OCI-M2 (cell line): ENCODE results near the gene RHOG.
"Not testable (repeated sequence)": the region's sequence is repeated elsewhere in the genome, so short reads cannot be mapped to it uniquely, and the experiment has no call there.

Experiments used
- DNase-seq: peaks from one replicate; lab custom pipeline; 2025; ENCODE audit not compliant: unreplicated experiment; lab: John Stamatoyannopoulos, UW

The RHOG gene

DNA sequence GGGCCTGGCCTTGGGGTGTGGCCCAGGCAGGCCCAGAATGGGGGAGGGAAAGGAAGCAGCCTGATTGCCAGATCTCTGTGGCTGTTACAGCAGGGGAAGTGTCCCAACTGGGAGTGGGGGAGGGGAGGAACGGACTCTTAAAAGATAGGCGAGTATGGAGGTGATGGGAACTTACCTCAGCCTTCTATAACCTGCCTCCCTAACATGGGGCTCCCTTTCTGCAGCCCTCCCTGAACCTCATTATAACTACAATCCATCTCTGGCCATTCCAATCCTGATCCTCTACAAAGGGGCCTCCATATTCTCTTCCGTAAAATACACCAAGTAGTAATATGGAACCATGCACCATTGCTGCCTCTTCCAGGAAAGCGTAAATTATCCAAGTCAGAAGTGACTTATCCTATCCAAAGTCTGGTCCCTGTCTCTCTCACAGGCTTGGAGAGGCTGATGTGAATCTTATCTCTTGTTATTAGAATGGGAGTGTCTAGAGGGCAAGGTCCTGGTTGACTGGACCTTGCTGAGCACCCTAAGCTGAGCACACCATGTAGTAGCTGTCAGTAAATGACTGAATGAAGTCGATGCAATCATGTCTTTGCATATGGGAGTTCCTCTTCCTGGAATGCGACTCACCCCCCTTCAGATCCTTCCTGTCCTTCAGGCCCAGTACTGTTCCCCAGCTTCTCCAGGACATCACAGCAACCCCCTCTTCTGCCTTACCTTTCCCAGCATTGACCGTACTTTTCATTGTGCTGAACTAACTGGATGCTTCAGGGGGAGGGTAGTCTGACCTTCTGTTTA is 5.9 kb downstream of the RHOG start:
- no peak for DNase-seq

DNA sequence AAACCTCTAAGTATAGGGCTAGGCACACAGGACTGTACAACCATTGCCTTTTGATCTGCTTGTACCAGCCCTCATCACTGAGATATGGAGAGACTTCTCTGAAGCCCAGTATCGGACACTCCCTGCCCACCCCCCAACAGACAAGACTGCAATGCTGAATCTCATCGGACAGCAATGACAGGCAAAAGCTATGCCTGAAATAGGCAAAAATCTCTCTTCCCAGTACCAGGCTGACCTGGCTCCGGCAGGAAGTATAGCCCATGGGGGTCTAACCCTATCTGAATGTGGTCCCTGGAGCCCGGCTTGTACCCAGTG is 6.5 kb downstream of the RHOG start:
- DNase-seq, result no peak

DNA sequence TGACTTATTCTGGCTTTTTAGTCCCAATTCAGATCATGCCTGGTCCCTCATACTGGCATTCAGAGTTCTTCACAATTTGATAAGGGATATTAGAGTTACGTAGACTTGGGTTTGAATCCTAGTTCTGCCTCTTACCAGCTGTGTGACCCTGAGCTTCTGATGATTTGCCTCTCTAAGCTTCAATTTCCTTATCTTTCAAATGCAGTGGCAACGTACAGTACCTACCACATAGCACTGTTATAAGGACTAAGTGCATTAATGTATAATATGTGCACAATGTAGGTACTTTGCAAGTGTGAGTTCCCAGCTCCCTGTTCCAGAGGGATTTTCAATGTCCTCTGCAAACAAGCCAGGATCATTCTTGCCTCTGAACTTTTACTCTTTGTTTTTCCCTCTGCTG is 7.3 kb downstream of the RHOG start:
- no peak for DNase-seq

DNA sequence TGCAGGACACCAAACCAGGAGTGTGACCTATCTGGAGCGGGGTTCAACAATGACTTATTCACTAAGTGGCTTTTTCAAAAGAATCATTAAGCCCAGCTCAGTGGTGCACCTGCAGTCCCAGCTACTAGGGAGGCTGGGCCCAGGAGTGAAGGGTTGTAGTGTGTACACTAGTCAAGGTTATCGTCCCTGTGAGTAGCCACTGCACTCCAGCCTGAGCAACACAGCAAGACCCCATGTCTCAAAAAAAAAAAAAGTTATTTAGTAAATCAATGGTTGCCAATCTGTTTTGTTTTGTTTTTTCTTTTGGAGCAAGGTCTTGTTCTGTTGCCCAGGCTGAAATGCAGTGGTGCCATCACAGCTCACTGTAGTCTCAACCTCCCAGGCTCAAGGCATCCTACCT is 7.9 kb downstream of the RHOG start:
- no peak for DNase-seq

DNA sequence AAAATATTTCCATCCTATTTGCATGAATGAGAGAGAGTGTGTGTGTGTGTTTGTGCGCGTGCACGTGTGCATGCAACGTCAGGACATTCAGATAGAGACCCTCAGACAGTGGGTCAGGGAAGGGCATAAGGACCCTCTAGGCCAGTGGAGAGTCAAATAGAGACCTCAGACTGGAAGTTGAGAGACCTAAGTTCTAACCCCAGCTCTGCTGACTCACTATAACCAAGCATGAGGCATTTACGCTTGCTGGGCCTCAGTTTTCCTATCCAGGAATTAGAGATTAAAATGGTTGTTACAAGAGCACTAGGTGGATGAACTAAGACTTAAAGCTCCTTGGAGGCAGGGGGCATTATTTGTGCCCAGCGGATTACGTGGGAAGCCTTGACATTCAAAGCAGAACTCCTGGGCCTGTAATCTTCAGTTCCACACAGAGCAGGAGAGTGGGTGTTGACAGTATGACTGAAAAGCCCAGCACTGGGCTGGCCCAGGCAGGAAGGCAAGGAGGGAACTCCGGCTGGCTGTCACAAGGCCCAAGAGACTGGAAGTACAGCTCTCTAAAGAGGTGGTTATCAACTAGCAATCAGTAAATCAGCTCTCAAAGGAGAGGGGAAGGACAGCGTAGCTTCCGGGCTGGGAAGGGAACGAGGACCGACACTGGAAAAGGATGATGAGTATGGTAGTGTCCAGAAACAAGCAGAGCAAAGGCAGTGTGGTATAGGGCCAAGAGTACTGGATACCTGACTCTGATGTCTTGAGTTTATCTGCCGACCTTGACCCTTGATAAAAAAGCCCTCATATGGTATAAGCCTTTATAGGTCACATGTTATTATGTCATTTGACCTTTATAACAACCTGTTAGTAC is 9.2 kb downstream of the RHOG start:
- no peak for DNase-seq

DNA sequence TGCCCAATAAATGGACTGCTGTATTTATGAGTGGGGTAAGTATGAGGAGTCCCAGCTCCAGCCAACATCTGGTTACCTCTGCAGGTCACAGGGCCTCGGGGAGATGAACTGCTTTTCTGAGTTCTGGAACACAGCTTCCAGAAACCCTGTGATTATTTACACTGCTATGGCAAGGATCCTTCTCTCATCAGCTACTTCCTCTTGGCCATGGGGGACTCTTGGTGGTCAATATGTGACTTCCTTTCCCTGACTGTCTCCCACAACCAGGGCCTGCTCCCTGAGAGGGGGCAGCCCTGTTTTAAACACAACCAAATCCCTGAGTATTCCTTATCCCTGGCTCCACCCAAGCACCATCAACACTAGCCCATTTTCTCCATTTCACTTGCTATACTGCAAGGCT is 10.0 kb downstream of the RHOG start:
- DNase-seq, result no peak

DNA sequence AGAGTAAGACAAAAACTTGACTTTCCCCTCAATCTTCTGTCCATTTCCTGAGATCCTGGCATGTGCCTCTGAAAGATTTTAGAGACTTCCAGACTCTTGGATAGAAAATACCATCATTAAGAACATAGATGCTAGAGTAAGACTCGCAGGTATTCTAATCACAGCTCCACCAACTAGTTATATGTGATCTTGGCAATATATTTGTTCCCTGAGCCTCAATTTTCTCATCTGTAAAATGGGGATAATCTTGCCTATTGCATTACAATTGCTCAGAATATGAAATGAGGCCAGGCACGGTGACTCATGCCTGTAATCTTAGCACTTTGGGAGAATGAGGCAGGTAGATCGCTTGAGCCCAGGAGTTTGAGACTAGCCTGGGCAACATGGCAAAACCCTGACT is 10.7 kb downstream of the RHOG start:
- no peak for DNase-seq

DNA sequence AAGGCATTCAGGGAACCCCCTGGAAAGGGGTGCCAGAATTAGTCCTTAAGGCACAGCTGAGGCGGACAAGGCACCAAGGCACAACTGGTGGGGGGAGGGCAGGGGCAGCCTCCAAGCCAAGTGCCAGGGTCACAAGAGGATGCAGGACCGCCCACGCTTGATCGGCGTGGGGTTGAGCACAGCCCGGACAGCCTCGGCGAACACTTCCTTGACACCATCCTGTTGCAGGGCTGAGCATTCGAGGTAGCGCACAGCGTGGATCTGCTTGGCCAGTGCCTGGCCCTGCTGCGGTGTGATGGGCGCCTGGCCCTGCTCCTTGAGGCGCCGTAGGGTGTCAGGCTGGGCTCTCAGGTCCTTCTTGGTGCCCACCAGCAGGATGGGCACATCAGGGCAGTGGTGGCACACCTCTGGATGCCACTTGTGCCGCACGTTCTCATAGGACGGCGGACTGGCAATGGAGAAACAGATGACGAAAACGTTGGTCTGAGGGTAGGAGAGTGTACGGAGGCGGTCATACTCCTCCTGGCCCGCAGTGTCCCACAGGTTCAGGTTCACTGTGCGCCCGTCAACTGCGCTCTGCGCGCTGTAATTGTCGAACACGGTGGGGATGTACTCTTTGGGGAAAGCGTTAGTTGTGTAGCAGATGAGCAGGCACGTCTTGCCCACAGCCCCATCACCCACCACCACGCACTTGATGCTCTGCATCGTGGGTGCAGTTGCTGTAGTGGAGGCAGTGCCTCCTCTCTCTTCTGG is 13.1 kb downstream of the RHOG start:
- no peak for DNase-seq

DNA sequence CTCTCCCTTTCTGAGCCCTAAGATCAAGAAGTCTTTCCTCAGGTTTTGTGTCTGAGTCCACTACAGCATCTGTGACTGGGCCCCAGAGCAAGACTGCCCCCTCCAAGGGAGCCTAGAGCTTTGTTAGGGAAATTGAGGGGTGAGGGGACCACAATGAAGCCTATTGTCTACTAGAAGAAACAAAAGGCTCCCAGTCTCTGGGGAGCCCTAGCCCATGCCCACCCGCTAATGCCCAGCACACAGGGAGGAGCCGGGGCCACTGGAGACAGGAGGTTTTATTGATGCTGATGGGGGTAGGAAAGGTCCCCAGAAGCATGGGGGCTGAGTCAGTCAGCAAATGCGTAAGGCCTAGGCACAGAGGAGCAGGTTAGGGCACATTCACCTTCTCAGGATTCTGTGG is 14.0 kb downstream of the RHOG start:
- DNase-seq, result no peak

DNA sequence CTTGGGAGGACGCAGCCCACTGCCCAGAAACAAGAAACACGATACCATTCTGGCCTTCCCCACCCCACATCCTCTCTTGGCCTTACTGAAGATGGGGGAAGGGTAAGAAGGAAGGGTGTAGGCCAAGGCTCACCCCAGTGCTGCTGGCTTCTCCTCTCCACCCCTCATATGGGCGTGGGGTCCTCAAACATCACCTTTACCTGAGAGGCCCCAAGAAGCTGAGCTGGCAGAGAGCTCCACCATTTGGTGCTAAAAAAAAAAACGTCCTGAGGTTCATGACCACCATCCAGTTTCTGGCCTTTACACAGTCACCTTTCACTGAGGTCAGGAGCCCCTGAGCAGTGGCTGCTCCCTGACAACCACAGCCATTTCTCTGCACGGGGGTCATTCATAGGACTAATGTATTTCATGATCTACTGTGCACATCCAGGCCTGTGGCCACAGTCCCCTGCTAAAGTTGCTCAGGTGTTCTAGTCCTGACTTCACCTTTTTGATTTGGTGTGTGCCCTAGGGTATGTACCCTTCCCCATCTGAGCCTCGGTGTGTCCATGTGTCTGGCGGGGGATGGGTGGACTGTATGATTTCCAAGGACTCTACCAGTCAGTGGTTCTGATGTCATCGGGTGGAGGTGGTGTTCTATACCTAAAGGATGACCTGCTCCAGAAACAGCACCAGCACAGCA is 15.1 kb downstream of the RHOG start:
- no peak for DNase-seq

DNA sequence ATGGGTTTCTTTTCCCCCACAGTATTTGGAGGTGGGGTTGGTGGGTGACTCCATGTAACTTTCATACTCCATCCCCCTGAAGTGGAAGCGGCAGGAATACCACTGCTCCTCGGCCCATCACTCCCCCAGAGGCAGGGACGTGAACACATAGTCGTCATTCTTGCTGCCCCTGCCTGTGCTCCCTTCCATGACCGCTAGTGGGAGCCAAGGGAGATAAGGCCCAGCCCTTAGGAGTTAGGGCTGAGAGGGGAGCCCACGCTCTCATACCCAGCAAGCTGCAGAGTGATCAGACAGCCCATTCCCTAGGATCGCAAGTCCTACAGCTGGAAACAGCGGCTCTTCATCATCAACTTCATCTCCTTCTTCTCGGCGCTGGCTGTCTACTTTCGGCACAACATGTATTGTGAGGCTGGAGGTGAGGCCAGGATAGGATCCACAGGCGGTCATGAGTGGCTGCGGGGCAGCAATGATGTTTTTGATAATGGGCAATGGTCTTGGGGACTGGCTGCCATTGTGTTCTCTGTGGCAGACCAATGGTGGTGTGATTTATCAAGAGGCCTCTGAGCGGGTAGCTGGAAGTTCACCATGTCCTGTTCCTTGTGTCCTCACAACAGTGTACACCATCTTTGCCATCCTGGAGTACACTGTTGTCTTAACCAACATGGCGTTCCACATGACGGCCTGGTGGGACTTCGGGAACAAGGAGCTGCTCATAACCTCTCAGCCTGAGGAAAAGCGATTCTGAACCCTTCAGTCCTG is 15.9 kb downstream of the RHOG start:
- DNase-seq, result peak; percentile 53

DNA sequence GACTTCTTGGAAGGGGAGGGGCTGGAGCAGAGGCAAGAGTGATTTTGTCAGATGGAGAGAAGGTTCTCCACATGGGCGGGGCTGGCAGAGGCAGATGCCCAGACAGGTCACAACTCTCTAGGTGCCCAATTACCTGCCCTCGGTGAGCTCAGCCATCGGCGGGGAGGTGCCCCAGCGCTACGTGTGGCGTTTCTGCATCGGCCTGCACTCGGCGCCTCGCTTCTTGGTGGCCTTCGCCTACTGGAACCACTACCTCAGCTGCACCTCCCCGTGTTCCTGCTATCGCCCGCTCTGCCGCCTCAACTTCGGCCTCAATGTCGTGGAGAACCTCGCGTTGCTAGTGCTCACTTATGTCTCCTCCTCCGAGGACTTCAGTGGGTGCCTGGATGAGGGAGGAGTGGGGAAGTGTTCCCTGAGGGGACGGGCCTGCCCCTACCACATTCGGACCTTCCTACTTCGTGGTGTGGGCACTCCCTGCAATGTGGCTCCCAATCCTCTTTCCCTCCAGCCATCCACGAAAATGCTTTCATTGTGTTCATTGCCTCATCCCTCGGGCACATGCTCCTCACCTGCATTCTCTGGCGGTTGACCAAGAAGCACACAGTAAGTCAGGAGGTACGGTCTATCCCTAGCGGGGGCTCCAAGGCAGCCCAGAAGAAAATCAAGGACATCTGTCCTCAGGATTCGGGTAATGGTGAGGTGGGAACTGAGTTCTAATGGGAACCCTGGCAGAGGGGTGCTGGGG is 16.8 kb downstream of the RHOG start:
- no peak for DNase-seq

DNA sequence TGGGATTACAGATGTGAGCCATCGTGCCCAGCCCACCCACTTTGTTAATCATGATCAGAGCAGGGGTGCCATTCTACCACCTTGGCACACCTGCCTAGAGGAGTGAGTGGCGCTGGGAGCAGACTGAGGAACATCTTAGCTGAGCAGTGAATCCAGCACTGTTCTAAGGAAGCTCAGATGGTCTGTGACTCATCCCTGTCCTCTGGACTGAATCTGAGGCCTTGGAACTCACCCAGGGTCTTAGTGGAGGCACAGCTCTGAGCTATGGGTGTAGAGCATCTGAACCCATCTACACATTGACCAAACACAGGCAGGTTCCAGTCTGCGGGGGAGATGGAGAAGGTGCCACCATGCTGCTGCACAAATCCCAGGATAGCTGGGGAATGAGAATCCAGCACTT is 17.5 kb downstream of the RHOG start:
- DNase-seq, result no peak

DNA sequence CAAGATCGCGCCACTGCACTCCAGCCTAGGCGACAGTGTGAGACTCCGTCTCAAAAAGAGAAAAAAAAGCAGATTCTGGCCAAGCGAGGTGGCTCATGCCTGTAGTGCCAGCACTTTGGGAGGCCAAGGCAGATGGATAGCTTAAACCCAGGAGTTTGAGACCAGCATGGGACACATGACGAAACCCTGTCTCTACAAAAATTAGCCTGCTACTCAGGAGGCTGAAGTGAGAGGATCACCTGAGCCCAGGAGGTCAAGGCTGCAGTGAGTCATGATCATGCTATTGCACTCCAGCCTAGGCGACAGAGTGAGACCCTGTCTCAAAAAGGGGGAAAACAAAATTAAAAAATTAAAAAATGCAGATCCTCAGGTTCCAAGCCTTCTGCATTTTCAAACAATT is 18.4 kb downstream of the RHOG start:
- no peak for DNase-seq

DNA sequence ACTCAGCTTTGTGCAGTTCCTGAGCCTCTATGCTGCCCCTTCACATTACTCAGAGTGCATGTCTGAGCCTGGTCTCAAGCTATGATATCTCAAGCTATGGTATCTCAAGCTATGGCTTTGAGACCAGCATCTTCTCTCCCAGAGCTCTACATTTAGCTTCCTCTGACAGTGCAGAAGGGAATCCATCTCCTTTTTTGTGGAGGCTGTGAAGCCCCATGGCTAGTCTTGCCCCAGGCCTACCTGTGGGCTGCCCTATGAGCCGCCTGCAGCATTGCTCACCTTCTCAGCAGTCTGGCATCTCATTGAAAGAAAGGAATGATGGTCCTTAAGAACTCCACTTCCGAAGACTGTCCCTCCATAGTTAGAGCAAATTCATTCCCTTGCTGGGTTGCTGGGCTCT is 19.8 kb downstream of the RHOG start:
- DNase-seq, result no peak

DNA sequence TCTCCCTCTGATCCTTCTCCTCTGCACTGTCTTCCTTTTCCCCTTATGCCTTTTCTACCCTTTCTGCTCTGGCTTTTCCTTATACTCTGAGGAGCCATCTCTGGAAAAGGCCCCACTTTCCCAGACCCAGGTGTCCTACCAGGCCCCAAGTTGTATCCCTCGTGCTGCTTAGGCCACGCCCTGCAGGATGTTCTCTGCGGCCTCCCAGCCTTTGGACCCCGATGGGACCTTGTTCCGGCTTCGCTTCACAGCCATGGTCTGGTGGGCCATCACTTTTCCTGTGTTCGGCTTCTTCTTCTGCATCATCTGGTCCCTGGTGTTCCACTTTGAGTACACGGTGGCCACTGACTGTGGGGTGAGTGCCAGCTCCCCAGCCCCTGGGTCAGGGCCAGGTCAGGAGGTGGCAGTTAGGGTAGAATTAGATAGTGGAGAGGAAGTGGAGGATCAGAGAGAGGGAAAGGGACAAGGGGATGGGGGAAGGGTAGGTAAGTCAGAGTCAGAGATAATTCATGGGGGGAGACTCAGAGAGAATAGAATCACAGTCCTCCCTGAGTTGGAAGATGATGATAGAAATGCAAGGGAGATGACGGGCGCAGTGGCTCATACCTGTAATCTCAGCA is 23.5 kb downstream of the RHOG start:
- no peak for DNase-seq

DNA sequence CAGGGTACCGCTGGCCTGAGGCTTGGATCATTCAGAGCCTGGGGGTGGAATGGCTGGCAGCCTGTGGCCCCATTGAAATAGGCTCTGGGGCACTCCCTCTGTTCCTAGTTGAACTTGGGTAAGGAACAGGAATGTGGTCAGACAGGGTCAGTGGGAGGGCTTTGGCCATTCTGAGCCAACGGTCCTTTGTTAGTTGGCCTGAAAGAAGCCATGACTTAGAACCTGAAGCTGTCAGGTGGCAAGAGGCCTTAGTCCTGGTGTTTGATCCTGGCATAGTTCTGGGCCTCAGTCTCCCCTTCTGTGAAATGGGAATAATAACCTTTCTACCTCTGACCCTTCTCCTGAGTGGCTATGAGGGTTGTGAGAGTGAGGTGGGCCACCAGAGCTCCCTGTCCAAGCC is 24.1 kb downstream of the RHOG start:
- DNase-seq, result no peak

DNA sequence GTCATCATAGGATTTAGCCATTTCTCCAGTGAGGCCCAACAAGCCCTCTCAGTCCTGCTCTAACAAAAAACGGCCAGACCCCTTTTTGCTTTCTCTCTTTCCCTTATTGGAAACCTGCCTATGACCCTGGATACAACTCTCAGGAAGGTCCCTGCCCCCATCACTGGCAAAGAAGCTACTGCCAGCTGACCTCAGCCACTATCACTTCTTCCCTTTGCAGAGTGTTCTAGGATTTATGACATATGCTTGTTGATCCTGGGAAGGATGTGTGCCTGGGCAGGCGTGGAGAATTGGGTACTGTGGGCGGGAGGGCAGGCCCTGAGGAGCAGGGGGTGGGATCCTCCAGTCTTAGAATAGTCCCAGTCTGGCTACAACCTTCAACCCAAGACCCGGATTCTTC is 24.9 kb downstream of the RHOG start:
- no peak for DNase-seq

DNA sequence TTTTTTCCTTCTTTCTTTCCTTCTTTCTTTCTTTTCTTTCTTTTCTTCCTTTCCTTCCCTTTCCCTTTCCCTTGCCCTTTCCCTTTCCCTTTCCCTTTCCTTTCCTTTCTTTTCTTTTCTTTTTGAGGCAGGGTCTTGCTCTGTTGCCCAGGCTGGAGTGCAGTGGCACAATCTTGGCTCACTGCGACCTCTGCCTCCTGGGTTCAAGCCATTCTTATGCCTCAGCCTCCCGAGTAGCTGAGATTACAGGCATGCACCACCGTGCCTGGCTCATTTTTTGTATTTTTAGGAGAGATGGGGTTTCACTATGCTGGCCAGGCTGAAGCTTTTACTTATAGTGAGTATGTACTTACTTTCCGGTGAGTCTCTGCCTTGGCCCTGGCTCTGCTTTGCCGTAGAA is 25.9 kb downstream of the RHOG start:
- DNase-seq, result not testable (repeated sequence)
